GM21423 (cell line): ENCODE results near the gene RDH12.

Experiments
- ATAC-seq: cut with Tn5 transposase; IDR thresholded peaks from one replicate; pipeline ENCODE4 v1.9.1; 2021; ENCODE audit warnings: mild to moderate bottlenecking, moderate library complexity; ENCODE audit not compliant: unreplicated experiment

The RDH12 gene

DNA sequence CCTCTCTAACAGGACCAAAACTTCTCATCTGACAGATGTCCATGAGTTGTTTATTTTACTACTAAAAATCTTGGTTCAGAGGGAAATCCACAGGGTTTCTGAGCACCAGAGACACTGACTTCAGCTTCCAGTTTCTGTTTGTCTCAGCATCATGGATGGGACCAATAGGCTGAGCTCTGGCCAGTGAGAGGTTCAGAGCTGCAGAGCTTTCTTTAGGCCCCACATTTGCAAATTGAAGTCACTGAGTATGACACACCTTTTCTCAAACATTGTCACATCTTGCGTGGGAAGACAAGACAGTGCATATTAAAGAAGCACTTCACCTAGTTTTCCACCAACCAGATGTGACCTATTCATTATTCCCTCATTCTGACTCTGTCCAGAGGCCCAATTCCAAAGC is 45.2 kb downstream of the RDH12 start:
- no peak for ATAC-seq

DNA sequence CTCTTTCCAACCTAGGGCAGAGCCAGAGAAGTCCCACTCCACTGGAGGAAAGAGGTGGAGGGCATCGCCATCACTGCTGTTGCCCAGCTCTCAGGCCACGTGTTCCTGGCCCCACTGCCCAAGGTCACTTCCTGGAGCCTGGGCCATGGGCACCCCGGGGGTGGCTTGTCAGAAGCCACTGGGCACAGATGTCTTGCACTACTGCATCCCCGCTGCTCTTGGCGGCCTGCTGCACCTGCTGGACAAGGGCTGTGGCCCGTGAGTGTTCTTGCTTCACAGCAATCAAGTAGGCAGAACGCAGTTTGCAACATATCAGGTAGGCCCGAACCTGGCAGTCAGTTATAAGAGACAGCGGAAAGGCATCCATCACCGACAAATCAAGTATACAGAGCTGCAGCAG is 46.6 kb downstream of the RDH12 start:
- no peak for ATAC-seq

DNA sequence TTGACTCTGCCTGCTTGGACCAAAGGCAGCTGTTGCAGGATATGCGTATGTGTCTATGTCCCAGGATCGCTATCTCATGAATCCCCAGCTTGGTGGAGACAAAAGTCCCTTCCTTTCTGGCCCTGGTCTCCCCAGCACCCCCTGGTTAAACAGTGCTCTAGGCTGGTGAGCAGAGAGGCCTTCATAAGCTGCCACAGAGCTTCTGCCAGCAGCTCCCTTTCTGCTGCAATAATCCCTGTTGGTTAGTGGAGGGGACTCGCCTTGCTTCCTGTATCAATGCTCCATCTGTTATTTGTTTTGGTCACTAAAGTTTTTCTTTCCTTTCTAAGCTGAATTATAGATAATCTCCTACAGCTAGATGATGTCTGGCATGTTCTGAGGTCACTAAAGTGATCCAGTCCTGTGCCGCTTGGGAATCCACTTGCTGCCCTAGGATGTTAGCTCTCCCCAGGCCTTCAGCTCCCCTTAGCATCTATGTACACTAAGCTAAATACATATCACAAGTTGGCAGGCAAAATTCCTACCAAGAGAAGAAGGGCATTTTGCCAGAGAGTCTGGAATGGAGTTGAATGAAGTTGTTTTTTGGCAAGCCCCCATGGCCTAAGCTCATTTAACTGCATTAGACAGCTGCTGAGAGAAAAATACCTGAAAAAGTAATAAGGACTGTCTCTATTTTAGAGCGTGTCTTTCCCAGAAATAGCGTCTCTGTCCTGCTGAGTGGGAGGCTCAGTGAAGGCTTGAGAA is 47.8 kb downstream of the RDH12 start:
- no peak for ATAC-seq

DNA sequence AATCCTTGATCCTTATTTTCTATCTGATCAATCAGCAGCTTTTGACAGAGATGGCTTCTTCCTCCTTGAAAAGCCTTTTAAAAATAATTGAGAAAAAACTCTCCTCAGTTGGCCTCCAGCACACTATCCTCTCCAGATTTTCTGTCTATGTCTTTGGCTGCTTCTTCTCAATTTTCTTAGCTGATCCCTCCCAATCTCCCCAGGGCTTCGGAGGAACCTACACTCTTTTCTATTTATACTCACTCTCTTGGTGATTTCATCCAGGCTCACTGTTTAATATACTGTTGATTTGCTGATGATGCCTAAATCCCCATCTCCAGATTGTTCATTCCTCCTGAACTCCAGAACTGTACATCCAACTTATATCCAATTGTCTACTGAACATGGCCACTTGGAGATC is 54.8 kb downstream of the RDH12 start:
- no peak for ATAC-seq

DNA sequence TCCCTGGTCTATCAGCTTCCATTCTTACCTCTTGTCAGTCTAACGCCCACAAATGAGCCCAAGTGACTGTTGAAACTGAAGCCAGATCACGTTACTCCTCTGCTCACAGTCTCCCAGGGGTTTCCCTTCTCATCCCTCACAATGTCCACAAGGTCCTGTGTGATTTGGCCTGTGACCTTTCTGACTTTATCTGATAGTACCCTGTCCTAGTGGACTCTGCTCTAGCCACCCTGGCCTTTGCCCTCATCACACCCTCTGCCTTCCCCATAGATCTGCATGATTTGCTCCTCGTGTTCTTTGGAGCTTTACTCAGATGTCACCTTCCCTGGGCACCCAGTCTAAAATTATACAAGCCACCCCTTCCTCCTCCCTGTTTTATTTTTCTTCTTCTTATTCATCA is 55.5 kb downstream of the RDH12 start:
- ATAC-seq = no peak

DNA sequence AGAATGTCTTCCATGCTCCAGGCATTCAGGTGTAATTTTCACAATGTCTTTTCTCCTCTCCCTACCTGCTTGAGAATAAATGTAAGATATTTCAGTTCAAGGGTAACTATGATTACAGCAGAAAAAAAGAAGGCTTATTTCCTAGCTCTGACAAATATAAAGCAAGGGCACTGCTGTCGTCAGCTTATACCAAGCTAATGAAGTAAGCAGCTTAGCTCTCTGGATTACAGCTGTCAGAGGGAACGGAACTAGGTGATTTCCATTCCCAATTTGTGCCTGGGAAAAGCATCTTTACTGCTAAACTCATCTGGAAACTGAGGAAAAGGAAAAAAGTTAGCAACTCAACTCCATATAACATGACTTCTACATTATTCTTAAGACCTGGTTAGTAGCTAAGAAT is 58.2 kb downstream of the RDH12 start:
- no peak for ATAC-seq

DNA sequence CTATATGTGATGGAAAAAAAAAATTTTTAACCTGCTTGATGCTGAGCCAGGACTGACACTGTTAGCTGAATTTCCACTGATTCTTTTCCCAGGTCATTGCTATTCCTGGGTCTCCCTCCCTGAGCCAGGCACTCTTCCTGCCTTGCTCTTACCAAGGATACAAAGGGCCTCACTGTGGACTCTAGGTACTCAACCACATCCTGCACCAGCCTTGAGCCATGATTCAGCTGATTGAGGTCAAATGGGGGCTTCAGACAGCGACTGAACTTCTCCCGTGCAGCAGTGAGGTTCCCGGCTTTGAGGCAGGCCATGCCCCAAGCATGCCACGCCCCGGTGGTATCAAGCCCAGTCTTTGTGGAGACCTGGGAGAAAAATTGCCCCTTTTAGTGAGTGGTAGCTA is 60.4 kb downstream of the RDH12 start:
- ATAC-seq = no peak

DNA sequence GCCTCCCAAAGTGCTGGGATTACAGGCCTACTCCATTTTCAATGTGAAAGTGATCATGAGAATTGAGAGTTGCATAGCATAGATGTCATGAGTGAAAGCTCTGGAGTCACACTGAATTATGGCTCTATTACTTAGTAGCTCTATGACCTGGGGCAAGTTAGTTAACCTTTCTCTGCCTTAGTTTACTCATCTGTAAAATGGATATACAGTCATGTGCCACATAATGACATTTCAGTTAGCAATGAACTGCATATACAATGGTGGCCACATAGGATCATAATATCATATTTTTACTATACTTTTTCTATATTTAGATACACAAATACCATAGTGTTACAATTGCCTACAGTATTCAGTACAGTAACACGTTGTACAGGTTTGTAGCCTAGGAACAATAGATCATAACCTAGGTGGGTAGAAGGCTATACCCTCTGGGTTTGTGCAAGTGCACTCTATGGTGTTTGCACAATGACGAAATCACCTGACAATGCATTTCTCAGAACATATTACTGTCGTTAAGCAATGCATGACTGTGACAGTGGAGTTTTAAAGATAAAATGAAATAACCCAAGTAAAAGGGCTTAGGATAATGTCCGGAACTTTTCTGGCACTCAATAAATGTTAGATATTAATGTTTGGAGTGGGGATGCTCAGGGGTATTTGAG is 61.6 kb downstream of the RDH12 start:
- no peak for ATAC-seq

DNA sequence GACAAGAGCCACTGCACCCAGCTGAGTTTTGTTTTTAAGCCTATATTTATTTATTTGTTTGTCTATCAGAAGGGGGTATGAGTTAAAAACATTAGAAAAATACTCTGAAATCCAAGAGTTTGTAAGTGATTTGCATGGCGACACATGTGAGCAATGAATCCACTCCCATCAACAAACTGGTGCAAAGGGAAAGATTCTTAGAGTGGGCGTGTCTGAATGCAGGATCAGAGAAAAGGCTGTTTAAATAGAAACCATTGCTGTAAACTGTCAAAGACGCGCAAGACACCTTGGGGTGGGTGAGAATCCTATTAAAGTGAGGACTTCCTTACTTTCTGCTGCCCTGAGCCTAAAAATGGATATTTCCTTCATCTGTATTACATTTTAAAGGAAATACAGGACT is 62.8 kb downstream of the RDH12 start:
- no peak for ATAC-seq

DNA sequence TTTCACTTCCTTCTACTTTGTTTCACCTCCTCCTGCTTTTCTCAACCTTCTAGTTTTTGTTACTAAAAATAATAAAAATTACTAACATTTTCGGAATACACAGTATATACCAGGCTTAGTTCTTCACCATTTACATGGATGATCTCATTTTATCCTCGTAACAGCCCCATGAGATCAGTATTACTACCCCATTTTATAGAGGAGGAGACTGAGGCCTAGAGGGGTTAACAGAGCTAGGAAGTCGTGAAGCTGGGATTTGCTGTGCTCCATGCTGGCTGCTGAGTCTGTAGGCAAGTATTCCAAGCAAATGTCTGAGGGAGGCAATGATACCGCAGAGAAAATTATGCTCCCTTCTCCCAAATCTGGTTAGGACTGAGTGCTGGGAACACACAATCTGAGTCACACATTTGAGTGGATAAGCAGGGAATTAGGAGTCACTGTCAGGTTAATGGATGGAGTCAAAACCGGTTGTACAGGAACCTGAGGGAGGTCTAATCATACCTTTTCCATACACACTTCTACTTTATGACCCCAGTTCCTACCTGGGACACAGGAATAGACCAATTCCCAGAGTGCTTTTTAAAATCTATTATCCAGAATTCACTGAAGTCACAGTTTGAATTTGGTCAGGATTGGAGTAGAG is 63.6 kb downstream of the RDH12 start:
- ATAC-seq = no peak

DNA sequence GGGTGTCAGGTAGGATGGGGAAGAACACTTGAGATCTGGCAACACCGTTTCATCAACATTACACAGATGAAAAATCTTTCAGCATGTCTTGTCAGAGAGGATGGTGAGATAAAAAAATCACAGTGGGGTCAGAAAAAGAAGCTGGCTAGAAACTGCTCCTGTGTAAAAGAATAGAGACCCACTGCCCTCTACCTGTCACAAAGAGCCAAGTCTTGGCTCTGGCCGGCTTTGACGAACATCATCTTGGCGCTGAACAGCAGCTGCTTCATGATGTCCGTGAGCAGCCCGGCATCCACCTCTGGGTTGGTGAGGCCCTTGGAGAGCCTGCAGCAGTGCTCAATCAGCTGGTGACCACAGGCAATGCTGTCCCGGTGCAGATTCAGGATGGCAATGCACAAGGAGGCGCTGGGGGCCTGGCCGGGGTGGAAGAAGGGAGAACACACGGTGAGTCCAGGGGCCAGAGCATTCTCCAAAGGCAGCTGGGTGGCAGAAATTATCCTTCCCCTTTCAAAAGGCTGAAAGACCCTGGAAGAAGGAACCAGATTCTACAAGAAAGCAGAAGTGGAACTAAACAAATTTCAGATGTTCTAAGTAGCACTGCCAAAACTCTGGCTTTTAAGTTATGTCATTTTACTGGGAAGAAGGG is 64.5 kb downstream of the RDH12 start:
- no peak for ATAC-seq

DNA sequence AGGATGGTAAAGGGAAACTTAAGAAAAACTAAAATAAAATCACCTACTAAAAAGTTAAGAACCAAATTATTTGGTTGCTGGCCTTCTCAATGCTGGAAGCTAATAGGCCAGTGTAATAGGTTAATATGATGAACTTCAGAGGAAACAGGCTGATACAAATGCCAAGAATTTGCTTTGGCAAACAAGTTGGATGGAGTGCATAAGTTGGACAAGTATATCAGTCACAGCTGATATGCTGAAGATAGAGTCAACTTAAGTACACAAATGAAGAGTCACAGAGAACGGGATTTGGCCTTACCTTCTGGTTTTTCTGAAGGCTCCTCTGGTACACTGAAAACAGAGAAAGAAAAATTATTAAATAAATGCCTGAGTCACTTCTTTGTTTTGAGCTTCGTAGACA is 66.5 kb downstream of the RDH12 start:
- no peak for ATAC-seq

DNA sequence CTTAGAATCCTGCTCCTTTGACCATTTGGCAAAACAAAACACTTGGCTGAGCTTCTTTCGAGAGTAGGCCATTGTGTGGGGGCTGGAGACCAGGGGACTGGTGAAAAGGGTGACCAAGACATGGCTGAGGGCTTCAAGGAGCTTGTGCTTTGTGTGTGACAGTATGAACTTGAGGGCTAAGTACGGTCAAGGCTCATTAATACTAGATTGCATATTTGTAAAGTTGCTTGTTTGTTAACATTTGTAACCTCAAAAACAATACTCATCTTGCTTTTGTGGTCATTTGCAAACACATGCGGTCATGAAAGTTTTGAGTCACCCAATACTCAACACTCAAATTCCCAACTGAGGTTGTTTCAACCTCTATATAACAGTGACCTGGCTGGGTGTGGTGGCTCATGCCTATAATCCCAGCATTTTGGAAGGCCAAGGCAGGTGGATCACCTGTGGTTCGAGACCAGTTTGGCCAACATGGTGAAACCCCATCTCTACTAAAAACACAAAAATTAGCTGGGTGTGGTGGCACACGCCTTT is 72.2 kb downstream of the RDH12 start:
- ATAC-seq = no peak

DNA sequence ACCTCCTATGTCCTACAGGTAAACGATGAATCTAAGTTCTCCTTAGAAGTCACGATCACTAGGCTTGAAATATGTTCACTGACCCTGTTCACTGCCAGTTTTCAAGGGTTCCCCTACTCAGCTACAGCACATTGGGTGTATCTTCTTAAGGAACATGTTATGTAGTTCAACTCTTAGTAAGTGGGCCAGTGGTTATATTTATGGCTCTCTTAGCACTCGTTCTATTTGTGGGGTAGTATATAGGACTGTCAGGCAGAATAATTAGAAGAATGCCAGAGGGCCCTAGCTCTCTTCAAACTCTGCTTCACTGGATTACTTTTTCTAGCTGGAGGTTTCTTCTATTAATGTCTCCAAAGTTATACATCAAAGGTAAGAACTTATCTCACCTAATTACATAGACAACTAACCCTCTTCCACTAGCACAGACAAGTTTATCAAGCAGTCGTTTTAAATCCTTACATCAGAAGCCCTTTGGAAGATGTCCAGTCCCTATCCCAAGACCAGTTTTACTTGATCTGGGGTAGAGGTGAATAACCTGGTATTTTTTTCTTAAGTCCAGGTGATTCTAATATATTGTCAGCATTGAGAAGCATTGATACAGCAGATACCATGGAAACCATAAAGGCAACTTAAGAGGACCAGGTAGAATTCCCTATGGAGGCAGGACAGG is 75.1 kb downstream of the RDH12 start:
- no peak for ATAC-seq

DNA sequence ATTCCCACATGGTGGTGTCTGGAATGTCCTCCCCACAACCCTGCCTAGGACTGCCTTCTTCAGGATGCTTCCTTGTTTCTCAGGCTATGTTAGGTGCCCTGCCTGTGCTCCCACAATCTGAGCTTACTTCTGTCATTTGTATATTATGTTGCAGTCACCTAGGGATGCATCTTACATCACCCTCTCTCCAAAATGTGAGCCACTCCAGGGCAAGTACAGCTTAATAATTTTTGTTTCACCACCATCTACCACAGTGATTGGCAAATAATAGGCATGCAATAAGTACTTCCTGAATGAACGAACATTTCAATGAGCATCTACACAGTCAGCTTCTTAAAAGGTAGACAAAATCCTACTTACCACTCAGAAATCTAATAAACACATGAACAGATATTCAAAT is 77.1 kb downstream of the RDH12 start:
- no peak for ATAC-seq

DNA sequence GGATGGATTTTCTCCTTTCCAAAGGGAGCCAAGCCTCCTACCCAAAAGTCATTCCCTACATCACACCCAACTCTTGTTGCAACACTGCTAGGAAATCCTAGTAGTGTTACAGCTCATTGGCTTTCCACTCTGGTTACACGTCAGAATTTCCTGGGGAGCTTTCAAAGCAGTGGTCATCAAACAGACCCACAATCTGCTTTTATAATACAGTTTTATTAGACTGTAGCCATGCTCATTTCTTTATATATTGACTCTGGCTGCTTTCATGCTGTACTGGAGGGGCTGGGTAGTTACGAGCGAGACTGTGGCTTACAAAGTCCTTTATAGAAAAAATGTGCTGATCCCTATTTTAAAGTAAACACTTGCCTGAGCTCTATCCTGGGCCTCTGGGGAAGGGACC is 80.4 kb downstream of the RDH12 start:
- no peak for ATAC-seq
